DMS79 (cell line): Measurements from ENCODE around the gene STMP1.
"Not testable (repeated sequence)": the region's sequence is repeated elsewhere in the genome, so short reads cannot be mapped to it uniquely, and the experiment has no call there.

Experiments
- DNase-seq: peaks from one replicate; lab custom pipeline; 2025; lab: John Stamatoyannopoulos, UW

The STMP1 gene

DNA sequence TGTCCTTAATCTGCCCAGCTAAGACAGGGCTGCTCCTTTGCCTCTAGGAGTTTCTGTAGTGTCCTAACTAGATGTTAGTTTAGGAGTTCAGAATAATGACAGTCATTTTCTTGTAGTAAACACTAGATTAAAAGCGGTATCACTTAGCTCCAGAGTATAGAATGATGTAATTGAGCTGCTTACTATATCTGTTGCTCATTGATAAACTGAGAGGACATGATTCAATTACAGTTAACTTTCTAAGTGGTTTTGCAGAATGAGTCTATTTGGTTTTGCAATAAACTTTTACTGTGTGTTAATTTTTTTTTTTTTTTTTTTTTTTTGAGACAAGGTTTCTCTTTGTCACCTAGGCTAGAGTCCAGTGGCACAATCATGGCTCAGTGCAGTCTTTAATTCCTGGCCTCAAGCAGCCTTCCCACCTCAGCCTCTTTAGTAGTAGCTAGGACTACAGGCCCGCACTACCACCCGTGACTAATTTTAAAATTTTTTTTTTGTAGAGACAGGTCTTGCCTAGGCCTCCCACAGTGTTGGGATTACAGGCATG, 1.8 kb downstream of the STMP1 start:
- no peak for DNase-seq

GRCh38 chr7:135665042-135665441, 2.7 kb downstream of the STMP1 start:
- DNase-seq, result no peak

DNA sequence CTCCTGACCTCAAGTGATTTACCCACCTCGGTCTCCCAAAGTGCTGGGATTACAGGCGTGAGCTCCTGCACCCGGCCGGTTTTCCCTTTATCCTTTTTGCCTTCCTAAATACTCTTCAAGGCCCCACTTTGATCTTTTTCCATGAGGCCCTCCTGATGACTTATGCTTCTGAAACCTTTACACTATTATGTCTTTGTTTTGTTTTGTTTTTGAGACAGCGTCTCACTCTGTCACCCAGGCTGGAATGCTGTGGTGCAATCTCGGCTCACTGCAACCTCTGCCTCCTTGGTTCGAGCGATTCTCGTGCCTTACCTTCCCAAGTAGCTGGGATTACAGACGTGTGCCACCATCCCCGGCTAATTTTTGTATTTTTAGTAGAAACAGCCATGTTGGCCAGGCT, 3.8 kb downstream of the STMP1 start:
- DNase-seq, result no peak

DNA sequence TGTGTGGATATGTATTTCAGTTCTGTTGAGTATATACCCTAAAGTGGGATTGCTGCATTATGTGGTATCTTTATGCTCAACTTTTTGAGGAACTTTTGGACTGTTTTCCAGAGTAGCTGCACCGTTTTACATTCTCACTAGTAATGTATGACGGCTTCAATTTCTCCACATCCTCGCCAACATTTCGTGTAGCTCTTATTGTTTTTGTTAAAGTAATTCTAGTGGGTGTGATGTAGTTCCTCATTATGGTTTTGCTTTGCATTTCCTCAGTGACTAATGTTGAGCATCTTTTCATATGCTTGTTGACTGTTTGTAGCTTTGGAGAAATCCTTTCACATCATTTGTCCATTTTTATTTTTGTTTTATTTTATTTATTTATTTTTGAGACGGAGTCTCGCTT, 4.5 kb downstream of the STMP1 start:
- no peak for DNase-seq

GRCh38 chr7:135667626-135668025, 5.3 kb downstream of the STMP1 start:
- DNase-seq, result not testable (repeated sequence)

GRCh38 chr7:135668852-135669395, 6.6 kb downstream of the STMP1 start:
- DNase-seq, result not testable (repeated sequence)

DNA sequence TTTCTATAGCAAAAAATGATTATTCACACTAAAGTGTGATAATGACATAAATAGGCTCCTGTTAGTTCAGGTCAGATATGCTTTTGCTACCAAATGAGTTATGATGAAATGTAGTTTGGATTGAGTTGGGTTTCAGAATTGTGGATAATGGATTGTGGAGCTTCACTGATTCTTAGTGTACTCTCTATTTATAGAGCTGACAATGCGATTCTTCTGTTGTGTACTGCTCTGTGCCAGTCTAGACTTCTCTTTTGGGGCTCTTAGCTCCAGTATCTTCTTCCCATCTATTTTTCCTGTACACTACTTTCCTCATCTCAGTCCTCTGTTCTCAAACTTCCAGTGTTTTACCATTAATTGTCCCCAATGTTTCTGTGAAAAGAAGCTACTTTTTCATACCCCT, 7.5 kb downstream of the STMP1 start:
- no peak for DNase-seq

DNA sequence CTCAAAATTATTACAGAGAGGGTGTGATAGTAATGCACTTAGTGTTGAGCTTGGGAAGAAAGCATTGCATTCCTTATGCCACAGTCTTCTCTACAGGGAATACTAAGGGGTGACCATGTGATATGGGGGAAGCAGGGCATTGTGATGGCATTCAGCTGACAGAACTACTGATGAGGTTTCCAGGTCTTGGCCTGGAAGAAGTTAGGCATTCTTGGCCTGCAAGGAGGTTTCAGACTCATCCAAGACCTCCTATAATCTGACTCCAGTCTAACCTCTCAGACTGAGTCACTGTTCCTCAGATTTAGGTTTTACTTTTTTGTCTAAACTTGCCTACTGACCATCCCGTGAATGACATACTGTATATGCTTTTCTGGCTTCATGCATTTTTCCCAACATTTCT, 7.9 kb downstream of the STMP1 start:
- DNase-seq, result no peak

DNA sequence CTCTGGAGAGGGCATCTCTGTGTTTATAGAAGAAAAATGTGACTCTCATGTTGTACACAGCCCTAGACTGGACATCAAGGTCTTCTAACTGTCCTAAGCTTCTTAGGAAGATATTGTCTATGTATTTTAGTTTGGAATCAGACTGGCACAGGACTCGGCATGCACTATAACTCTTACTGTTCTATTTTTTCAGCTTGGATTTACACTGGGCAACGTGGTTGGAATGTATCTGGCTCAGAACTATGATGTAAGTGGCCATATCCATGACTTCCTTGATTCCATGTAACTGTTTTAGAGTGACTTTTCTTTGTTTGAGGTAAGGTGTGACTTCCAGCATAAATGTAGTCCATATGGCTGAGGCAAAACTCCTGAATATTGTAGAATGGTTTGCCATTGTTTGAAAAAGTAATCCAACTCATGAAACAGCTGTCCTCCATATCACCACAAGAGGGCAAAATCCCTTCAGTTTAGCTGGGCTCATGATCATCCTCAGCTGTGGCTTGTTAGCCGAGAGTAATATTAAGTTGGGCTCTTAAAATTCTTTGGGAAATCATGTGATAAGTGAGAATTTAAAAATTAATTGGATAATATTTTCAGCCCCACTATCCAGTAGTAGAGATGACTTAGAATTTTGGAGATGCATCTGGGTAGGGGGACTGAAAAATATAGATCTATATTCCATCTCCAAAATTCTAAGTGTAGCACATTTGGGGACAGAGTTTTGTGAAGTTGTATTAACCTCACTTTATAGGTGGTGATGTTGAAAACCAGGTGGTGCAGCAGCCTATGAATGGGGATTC, 10.4 kb downstream of the STMP1 start:
- DNase-seq, result peak; percentile 9

DNA sequence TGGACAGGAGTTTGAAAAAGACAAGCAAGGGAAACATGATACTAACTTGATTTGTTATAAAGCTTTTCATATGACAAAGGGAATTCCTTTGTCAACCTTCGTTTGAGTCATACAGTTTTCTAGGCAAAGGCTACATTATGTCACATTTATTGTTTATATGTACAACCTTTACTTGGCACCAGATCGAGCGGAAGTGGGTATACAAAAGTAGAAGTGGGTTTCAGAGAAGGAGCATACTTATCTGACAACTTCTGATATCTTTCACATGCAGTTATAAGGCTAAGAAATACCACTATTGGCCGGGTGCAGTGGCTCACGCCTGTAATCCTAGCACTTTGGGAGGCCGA, 11.0 kb downstream of the STMP1 start:
- no peak for DNase-seq

- peak; percentile 64 for DNase-seq
Observed at GRCh38 chr7:135678612-135679575, 16.6 kb downstream of the STMP1 start.

- DNase-seq, result no peak
Observed at GRCh38 chr7:135681762-135682161, 19.4 kb downstream of the STMP1 start.

GRCh38 chr7:135682191-135682590, 19.9 kb downstream of the STMP1 start:
- DNase-seq, result no peak

DNA sequence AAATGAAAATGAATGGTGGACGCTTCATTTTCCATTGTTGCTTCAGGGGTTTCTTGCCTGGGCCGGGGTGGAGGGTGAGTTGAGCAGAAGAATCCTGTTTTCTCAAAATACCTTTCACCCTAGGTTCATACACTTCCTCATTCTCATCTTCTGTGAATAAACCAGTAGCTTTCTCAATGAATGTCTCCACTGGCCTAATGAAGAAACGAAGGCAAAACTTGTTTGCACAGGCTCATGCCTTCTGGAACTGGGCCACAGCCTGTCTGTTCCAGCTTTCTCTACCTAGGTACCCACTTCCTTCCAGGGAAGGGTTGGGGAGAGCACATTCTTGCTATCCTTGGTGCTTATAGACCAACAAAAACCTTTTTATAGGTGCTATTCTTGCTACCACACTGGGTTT, 21.3 kb downstream of the STMP1 start:
- no peak for DNase-seq

GRCh38 chr7:135684136-135684535, 21.8 kb downstream of the STMP1 start:
- no peak for DNase-seq

- no peak for DNase-seq
Observed at GRCh38 chr7:135684699-135685098, 22.4 kb downstream of the STMP1 start.

- DNase-seq, result no peak
Observed at GRCh38 chr7:135685306-135686084, 23.2 kb downstream of the STMP1 start.

DNA sequence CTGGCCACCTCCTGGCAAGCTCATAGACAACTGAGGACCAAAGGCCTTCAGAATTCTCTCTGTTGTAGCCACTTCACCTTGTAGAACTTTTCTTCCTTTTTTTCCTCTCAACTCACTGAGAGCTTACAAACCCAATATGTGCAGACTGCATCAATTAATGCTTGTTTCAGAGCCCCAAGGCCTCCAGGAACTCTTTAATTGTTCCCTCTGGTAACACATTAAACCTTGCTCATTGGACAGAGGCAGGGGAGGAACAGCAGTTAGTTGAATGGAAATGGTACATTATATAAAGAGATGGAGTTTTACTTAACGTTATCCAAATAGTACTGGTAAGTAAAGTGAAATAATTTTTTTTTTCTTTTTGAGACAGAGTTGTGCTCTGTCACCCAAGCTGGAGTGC, 25.2 kb downstream of the STMP1 start:
- no peak for DNase-seq

GRCh38 chr7:135690566-135690965, 28.3 kb downstream of the STMP1 start:
- DNase-seq, result no peak

DNA sequence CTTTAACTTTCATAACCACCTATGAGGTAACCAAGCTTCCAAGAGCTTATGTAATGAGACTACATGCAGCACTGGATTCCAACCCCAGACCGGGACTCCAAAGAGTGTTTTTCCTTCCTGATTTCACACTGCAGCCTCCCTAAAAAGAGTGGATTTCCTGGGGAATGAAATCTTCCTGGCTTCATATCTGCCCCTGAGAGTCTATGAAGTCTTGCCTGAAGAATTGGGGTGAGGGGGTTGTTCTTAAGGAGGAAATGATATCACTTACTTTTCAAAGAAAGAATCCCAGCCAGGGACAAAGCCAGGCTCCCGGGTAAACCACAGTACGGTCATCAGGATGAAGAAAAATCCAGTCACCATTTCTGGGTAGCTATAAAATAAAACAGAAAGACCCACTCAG, 29.7 kb downstream of the STMP1 start:
- DNase-seq, result no peak

DNA sequence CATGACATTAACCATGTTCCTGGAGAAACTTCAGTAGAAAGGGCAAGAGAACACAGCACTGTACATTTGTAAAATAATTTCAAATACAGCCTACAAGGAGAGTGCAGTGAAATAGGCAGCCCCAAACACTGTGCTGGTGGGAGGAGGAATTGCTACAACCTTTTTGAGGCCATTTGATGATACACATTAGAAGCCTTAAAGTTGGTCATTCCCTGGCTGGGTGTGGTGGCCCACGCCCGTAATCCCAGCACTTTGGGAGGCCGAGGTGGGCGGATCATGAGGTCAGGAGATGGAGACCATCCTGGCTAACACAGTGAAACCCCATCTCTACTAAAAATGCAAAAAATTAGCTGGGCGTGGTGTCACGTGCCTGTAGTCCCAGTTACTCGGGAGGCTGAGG, 30.3 kb downstream of the STMP1 start:
- DNase-seq, result not testable (repeated sequence)

DNA sequence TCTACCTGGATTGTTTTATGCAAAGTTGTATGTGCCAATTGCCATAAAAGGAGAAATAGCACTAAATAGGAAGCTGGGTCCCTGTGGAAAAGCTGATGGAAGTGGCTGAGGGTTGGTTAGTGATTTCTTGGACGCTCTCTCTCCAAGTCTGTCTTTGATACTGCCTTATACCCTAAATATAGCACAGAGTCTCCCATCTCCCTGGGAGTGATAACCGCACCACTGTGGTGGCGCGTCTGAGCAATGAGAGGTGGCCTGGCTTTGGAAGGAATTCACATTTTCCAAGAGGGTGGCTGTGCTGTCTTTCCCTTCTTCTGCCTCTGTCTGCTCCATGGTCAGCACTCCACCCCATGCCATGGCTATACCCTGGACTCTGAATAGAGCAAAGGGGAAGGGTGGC, 31.2 kb downstream of the STMP1 start:
- DNase-seq, result no peak
